Measurements from ENCODE around the gene NPY4R. TPM values are rescaled to one million over a fixed set of nuclear protein-coding genes. Genes with fewer than 3 reads are reported as not detected.
"Not testable (repeated sequence)": the region's sequence is repeated elsewhere in the genome, so short reads cannot be mapped to it uniquely, and the experiment has no call there.

Gene NPY4R
- total RNA-seq, 4 donors from 2014 or later, result 1.1 to 23.9 (median 2.9) TPM

- H3K4me1 ChIP-seq; H3K27ac ChIP-seq; H3K36me3 ChIP-seq; DNase-seq; H3K27me3 ChIP-seq; H3K4me3 ChIP-seq; H3K9me3 ChIP-seq; in situ Hi-C loops (cut with MboI; ENCODE audit: low pct_ligation_motif_present in 1 of 4, low pct_unique_long_range_greater_than_20kb in 1 of 4, low sequenced_read_pairs in 3 of 4); intact Hi-C loops (cut with DNase I; ENCODE audit: low total_unique reads): not testable (repeated sequence)
Measured at GRCh38 chr10:46411123-46411522, 54.6 kb downstream of the NPY4R start.

Other genes starting within 250 kb of the NPY4R start
- gene ANTXRL, start 179.0 kb downstream of the NPY4R start, total RNA-seq, result not detected
- gene ANXA8L1, start 90.2 kb downstream of the NPY4R start, total RNA-seq, result not detected
- 10 to 100 TPM; 31.3 to 97.3 (median 53.1) TPM for gene GPRIN2, start 90.7 kb upstream of the NPY4R start, total RNA-seq
- gene SYT15, start 113.2 kb upstream of the NPY4R start, total RNA-seq, result under 1 TPM; 0.32 to 0.80 (median 0.39) TPM

Measured in transverse colon (tissue), 4 donors.